DOHH2 (cell line): Measurements from ENCODE around the gene CTNND1.

ENCODE experiments used
- EZH2phosphoT487 ChIP-seq: fragments of 200-600 bp; sonication (generic); IDR thresholded peaks from 2 replicates; pipeline ENCODE4 v1.6.1; 2017; ENCODE audit warnings: borderline replicate concordance, mild to moderate bottlenecking, antibody characterized with exemption, low read length, moderate library complexity, mixed read lengths
- TF ChIP-seq, protein P1 (sequence below): fragments of 200-600 bp; sonication (generic); IDR thresholded peaks from one replicate; pipeline ENCODE4 v1.5.1; 2014; ENCODE audit warnings: antibody characterized with exemption, mild to moderate bottlenecking, low read depth, low read length; ENCODE audit not compliant: poor library complexity, severe bottlenecking

DNA sequence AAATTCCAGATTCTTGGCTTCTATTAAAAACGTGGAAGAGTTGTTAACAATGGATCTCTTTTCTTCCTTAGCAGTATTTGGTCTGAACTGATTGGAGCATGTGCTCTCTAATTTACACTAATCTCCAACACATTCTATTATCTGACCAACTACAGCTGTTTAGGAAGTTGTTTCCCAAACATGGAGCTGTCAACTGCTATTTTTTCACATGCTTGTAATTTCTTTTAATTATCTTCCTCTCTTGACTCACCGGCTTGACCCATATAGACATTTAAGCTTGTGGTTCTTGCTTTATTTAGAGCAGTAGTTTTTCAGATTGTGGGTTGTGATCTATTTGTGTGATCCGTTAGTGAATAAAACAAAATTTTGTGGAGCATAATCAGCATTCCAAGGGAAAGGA lies 40.8 kb downstream of the CTNND1 start:
- TF ChIP-seq, protein P1, sequence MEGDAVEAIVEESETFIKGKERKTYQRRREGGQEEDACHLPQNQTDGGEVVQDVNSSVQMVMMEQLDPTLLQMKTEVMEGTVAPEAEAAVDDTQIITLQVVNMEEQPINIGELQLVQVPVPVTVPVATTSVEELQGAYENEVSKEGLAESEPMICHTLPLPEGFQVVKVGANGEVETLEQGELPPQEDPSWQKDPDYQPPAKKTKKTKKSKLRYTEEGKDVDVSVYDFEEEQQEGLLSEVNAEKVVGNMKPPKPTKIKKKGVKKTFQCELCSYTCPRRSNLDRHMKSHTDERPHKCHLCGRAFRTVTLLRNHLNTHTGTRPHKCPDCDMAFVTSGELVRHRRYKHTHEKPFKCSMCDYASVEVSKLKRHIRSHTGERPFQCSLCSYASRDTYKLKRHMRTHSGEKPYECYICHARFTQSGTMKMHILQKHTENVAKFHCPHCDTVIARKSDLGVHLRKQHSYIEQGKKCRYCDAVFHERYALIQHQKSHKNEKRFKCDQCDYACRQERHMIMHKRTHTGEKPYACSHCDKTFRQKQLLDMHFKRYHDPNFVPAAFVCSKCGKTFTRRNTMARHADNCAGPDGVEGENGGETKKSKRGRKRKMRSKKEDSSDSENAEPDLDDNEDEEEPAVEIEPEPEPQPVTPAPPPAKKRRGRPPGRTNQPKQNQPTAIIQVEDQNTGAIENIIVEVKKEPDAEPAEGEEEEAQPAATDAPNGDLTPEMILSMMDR: no peak
- TF ChIP-seq EZH2phosphoT487: no peak
